Activated T-cell treated with anti-CD3 and anti-CD28 coated beads for 24 hours (primary cell): ENCODE data around the gene SCFD1.

Experiments
- DNase-seq: peaks from one replicate; pipeline ENCODE4 v3.0.0-alpha.2; 2020; ENCODE audit warnings: low read depth

Gene SCFD1

DNA sequence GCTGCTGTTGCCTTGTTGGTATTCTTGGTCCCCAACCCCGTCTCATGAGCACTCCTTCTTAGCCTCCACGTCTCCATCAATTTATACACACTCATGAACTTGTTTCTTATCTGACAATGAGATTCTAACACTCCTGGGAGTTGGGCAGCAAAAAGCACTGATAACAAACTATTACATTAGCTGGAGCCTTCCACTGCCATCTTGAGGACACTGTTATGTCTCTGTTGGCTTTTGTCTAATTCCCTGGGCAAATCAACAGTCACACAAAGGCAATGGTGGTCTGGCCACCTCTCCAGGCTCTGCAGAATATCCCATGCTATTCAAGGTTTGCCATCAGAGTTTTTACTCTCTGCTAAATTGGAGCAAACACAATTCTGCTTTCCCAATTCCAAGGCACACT lies 134.5 kb downstream of the SCFD1 start:
- no peak for DNase-seq

DNA sequence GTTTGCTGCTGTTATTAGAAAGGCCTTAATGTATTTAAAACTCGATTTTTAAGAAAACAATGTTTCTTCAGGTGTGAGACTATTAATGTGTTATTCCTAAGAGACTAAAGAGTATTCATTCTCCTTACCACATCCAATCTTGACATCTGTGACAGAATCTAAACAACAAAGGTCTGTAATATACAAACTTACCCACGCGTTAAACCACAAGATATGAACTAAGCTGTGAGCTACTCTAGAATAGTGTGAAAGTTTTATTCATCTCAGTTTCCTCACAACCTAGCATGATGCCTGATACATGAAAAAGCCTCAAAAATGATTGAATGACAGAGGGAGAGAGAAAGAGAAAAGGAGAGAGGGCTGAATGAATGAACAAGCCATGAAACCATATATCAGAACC lies 135.0 kb downstream of the SCFD1 start:
- DNase-seq, result no peak

DNA sequence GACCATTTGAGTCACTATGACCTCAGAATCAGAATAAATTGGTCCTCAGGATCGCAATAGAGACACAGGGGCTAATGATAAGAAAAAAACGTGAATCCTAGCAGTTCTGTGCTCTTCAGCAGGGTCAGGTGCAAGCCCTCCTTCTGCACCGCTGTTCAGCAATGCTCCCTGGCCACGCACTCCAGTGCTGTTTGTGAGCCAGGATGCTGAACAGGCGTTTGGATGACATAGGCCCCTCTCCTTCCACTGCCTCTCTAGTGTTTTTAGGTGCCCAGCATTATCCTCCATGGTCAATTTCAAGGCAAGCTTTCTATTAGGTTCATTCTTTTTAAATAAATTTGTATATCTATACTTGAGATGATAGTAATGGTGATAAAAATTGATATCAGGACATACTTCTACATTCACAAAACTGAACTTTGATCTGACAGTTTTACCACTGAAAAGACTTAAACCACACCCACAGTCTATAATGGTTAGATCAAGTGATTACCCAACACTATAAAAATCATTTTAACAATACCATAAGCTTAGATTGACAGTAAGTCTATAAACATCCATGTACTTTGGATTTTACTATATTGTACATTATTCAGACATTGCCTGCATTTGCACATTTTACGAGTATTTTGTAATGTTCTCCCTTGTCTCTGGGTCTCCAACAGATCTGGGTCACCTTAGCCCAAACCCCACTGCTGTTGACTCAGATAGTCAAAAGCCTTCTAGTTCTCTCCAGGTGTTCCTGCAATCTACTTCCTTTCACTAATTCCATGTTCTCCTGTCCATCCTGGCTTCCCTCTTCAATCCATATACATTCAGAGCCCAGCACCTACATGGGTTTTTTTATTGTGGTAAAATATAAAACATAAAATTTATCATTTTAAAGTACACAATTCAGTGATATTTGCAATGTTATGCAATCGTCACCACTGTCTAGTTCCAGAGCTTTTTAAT lies 137.3 kb downstream of the SCFD1 start:
- DNase-seq, result no peak

DNA sequence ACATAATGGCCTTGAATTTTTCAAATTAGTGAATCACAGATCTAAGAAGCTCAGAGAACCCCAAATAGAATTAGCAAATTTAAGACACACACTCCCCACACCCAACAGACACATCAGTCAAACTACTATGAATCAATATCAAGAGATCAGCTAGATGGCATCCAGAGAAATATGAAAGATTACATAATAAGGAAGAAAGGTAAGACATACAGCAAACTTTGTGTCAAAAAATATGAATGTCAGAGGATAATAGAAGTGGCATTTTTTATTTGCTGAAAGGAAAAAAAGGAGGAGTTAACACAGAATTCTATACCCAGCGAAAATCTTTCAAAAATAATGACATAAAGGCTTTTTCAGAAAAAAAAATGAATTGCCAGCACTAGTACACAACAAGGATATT lies 141.8 kb downstream of the SCFD1 start:
- DNase-seq, result no peak

DNA sequence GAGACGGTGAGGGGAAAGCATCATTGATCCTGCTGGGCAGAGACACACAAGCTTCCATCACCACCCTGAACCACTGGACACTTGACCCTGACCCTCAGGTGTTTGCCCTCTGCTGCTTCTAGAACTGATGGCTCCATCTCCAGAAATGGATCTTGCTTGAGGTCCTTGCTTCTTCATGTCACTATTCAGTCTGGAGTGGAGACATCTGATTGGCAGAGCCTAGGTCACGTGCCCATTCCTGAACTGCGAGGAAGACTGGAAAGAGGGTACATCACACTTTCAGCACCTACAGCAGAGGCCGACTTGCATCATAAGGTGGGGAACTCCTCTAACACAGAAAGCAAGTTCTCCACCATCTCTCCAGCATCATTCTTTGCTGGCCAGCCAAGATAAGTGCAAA lies 145.5 kb downstream of the SCFD1 start:
- no peak for DNase-seq

DNA sequence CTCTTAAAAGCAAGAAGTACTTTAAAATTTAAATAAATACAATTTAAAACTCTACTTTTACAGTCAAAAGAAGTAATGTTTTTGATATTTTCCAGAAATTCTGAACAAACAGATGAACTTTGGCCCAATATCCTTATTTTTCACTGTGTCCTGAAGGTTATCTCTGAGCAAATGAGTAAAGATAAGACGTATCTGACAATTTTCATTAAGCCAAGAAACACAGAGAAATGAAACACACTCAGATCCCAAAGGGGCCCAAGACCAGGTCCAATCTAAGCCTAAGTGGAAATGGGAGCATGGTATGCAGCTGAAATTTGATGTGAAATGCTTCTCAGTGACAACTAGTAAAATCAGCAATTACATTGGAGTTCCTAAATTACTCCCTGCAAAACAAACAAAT lies 146.7 kb downstream of the SCFD1 start:
- DNase-seq, result no peak

DNA sequence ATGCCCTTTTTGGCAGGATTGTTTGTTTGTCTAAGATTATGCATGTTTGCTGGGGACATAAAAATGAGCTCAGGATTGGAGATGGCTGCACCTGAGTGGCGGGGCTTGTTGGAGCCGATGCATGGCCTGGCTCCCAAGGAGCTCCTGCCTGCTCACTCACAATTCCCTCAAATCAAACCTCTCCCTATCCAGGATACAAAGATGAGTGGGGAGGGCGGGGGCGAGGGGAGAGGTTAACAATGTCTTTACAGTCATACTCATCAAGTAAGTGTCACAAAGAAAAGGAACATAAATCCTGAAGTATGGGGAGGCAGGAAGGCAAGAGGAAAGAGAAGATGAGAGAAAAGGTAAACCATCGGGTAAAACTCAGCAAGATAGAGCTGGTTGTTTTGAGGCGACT lies 148.3 kb downstream of the SCFD1 start:
- no peak for DNase-seq

DNA sequence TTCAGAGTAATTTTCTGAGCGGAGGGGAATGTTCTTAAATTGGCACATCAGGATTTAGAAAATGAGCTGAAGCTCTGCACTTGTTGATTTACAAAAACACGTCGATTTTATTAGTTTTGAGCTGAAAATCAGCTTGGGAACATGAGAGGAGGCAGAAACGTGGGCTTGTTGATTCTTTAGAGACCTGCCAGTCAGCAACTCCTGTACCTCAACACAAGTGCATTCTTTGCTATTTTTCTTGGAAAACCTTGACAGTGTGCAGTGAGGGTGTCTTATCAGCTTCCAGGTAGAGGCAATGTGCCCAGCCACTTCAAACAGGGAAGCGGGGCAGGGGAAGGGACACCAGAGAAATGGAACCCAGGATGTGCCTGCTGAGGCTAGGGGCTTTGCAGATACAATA lies 149.5 kb downstream of the SCFD1 start:
- DNase-seq, result no peak

DNA sequence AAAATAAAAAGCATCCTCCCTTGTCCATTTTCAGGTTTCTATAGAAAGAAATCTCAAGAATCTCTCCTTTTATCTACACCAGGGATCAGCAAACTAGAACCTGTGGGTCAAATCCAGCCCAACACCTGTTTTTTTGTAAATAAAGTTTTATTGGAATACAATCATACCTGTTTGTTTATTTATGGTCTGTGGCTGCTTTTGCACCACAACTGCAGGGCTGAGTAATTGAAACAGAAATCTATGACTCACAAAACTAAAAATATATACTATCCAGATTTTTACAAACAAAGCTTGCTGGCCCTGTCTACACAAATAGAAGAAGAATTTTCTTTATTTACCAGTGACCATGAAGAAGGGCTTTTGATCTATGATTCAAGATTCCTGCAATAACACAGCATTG lies 157.1 kb downstream of the SCFD1 start:
- no peak for DNase-seq
